Stimulated activated CD4-positive, alpha-beta T cell treated with anti-CD3 and anti-CD28 coated beads, TNF-alpha, amount 100 ng/mL, for 48 hours (primary cell): ENCODE data around the gene SCAMP3.
"Not testable (repeated sequence)": the region's sequence is repeated elsewhere in the genome, so short reads cannot be mapped to it uniquely, and the experiment has no call there.

Experiments
- DNase-seq, 3 donors: peaks; one replicate each; pipeline ENCODE4 v3.0.0-alpha.2; 2020; ENCODE audit warnings: low read depth in 3 of 3

The SCAMP3 gene

GRCh38 chr1:155254714-155255242 lies 7.4 kb downstream of the SCAMP3 start:
- DNase-seq = no peak

- DNase-seq = no peak
Measured at GRCh38 chr1:155254228-155254713, 7.9 kb downstream of the SCAMP3 start.

GRCh38 chr1:155253797-155254196 lies 8.4 kb downstream of the SCAMP3 start:
- no peak for DNase-seq

- DNase-seq = no peak
Measured at GRCh38 chr1:155253208-155253607, 9.0 kb downstream of the SCAMP3 start.

GRCh38 chr1:155251566-155251965 lies 10.6 kb downstream of the SCAMP3 start:
- no peak for DNase-seq

- peak; percentile 90 to 97 (median 96) for DNase-seq
Measured at GRCh38 chr1:155250633-155251449, 11.3 kb downstream of the SCAMP3 start.

- no peak for DNase-seq
Measured at GRCh38 chr1:155250246-155250632, 11.9 kb downstream of the SCAMP3 start.

GRCh38 chr1:155247667-155248553 lies 14.2 kb downstream of the SCAMP3 start:
- DNase-seq = no peak

- not testable (repeated sequence) for DNase-seq
Measured at GRCh38 chr1:155246796-155247195, 15.4 kb downstream of the SCAMP3 start.

GRCh38 chr1:155245163-155245524 lies 17.0 kb downstream of the SCAMP3 start:
- DNase-seq = no peak

- DNase-seq = peak; percentile 84 to 96 (median 93)
Measured at GRCh38 chr1:155244368-155245162, 17.6 kb downstream of the SCAMP3 start.

GRCh38 chr1:155242805-155243358 lies 19.3 kb downstream of the SCAMP3 start:
- DNase-seq = no peak

GRCh38 chr1:155241841-155242264 lies 20.3 kb downstream of the SCAMP3 start:
- no peak for DNase-seq

- DNase-seq = peak in 1 of 3 donors; percentile 38
Measured at GRCh38 chr1:155241069-155241679, 21.0 kb downstream of the SCAMP3 start.

GRCh38 chr1:155236451-155236850 lies 25.7 kb downstream of the SCAMP3 start:
- DNase-seq = no peak

- not testable (repeated sequence) for DNase-seq
Measured at GRCh38 chr1:155235375-155235774, 26.8 kb downstream of the SCAMP3 start.

GRCh38 chr1:155233502-155233901 lies 28.7 kb downstream of the SCAMP3 start:
- DNase-seq = not testable (repeated sequence)

- not testable (repeated sequence) for DNase-seq
Measured at GRCh38 chr1:155232001-155232978, 29.9 kb downstream of the SCAMP3 start.

GRCh38 chr1:155231302-155231701 lies 30.9 kb downstream of the SCAMP3 start:
- DNase-seq = not testable (repeated sequence)

GRCh38 chr1:155228096-155228427 lies 34.1 kb downstream of the SCAMP3 start:
- DNase-seq = no peak
